ENCODE results near the gene IKZF4.
"Not testable (repeated sequence)": the region's sequence is repeated elsewhere in the genome, so short reads cannot be mapped to it uniquely, and the experiment has no call there.

IKZF4 gene

DNA sequence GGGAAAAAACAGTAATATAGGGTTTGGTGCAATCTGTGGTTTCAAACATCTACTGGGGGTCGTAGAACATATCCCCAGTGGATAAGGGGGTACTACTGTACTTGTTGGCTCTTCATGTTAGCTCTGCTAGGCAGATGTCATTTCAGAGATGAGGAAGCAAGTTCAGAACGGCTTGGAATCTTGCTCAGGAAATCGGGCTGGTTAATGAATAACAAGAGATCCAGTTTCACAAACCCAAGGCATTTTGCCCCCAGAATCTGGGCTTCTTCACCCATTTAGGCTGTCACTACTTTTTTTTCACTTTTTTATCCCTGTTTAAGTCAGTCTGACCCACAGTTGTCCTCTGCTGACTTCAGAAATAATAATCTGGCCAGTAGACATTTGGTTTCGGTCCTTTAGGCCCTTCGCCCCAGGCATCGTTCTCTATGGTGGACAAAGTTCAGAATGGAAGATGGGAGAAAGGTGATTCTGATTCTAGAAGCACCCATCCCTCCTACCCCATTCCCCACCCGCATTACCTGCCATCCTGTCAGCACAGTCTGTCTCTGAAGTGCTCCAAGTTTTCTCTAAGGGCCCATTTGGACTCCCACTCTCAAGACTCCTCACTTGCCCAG, 19.2 kb upstream of the IKZF4 start:
- TF ChIP-seq, protein P1, sequence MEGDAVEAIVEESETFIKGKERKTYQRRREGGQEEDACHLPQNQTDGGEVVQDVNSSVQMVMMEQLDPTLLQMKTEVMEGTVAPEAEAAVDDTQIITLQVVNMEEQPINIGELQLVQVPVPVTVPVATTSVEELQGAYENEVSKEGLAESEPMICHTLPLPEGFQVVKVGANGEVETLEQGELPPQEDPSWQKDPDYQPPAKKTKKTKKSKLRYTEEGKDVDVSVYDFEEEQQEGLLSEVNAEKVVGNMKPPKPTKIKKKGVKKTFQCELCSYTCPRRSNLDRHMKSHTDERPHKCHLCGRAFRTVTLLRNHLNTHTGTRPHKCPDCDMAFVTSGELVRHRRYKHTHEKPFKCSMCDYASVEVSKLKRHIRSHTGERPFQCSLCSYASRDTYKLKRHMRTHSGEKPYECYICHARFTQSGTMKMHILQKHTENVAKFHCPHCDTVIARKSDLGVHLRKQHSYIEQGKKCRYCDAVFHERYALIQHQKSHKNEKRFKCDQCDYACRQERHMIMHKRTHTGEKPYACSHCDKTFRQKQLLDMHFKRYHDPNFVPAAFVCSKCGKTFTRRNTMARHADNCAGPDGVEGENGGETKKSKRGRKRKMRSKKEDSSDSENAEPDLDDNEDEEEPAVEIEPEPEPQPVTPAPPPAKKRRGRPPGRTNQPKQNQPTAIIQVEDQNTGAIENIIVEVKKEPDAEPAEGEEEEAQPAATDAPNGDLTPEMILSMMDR (IDR thresholded peaks at IDR 0.05; ENCODE audit: low read depth, low read length, poor library complexity, severe bottlenecking) = no peak
- no peak for TF ChIP-seq EZH2phosphoT487 (IDR thresholded peaks at IDR 0.05; ENCODE audit: borderline replicate concordance, low read length)
- Histone ChIP-seq H3K9me2 (replicated peaks; ENCODE audit: control insufficient read depth, low read length) (no peaks in the 10 kb centered on the region), H3K27ac (ENCODE audit: low read depth, low read length) (no peak overlapping the region), H3K4me1 (ENCODE audit: control insufficient read depth, low read length) (peaks cover 7% of the 10 kb centered on the region), H3K36me3 (ENCODE audit: control insufficient read depth, low read length) (no peaks in the 10 kb centered on the region), H3F3A (ENCODE audit: control insufficient read depth, insufficient read depth) (peaks cover 5% of the 10 kb centered on the region; the same call in 1 of the 2 replicates), H3K4me2 (ENCODE audit: low read length) (no peak overlapping the region), H3K9me3 (ENCODE audit: control insufficient read depth, insufficient read depth, low read length) (no peaks in the 10 kb centered on the region), H3K4me3 (ENCODE audit: low read length) (no peak overlapping the region), H3K27me3 (ENCODE audit: control insufficient read depth, low read length) (peaks cover 13% of the 10 kb centered on the region), H3K79me2 (ENCODE audit: control insufficient read depth, low read length) (no peaks in the 10 kb centered on the region), H4K20me1 (ENCODE audit: control insufficient read depth, insufficient read depth, low read depth, low read length) (no peaks in the 10 kb centered on the region)

DNA sequence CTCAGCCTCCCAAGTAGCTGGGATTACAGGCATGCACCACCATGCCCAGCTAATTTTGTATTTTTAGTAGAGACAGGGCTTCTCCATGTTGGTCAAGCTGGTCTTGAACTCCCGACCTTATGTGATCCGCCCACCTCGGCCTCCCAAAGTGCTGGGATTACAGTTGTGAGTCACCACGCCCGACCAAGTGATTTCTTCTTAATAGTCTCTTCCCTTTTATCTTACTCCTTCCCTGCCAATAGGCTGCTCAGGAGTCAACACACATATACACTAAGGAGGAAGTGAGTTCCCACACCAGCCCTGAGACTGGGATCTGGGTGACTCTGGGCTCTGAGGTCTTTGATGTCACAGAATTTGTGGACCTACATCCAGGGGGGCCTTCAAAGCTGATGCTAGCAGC, 17.5 kb upstream of the IKZF4 start:
- not testable (repeated sequence) for H3F3A ChIP-seq (ENCODE audit: control insufficient read depth, insufficient read depth); H3K9me2 ChIP-seq (replicated peaks; ENCODE audit: control insufficient read depth, low read length); H3K36me3 ChIP-seq (ENCODE audit: control insufficient read depth, low read length); H3K4me3 ChIP-seq (ENCODE audit: low read length); H3K27ac ChIP-seq (ENCODE audit: low read depth, low read length); H3K4me2 ChIP-seq (ENCODE audit: low read length); H3K79me2 ChIP-seq (ENCODE audit: control insufficient read depth, low read length); H4K20me1 ChIP-seq (ENCODE audit: control insufficient read depth, insufficient read depth, low read depth, low read length); H3K27me3 ChIP-seq (ENCODE audit: control insufficient read depth, low read length); H3K9me3 ChIP-seq (ENCODE audit: control insufficient read depth, insufficient read depth, low read length)
- H3K4me1 ChIP-seq (ENCODE audit: control insufficient read depth, low read length) = peaks cover 10% of the 10 kb centered on the region

DNA sequence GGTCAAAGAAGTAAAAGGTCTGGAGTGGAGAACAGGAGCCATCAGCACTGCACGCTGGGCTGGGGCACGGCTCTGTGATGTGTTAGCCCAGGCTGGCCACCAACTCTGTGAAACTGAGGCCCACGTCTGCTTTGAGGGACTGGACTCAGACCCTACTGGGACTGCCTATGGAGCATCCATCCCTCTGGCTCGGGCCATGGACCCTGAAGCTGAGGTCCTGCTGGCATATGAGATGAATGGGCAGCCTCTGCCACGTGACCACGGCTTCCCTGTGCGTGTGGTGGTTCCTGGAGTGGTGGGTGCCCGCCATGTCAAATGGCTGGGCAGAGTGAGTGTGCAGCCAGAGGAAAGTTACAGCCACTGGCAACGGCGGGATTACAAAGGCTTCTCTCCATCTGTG, 16.6 kb upstream of the IKZF4 start:
- Histone ChIP-seq H3K9me3 (ENCODE audit: control insufficient read depth, insufficient read depth, low read length) (no peaks in the 10 kb centered on the region), H3K9me2 (replicated peaks; ENCODE audit: control insufficient read depth, low read length) (no peaks in the 10 kb centered on the region), H3K4me3 (ENCODE audit: low read length) (no peak overlapping the region), H3K79me2 (ENCODE audit: control insufficient read depth, low read length) (0 out of 2 replicates have a peak, but pooled peaks cover 3% of the 10 kb centered on the region), H4K20me1 (ENCODE audit: control insufficient read depth, insufficient read depth, low read depth, low read length) (no peaks in the 10 kb centered on the region), H3K4me1 (ENCODE audit: control insufficient read depth, low read length) (peaks cover 10% of the 10 kb centered on the region), H3K36me3 (ENCODE audit: control insufficient read depth, low read length) (no peaks in the 10 kb centered on the region), H3F3A (ENCODE audit: control insufficient read depth, insufficient read depth) (peaks cover 5% of the 10 kb centered on the region; the same call in 1 of the 2 replicates), H3K4me2 (ENCODE audit: low read length) (no peak overlapping the region), H3K27ac (ENCODE audit: low read depth, low read length) (no peak overlapping the region), H3K27me3 (ENCODE audit: control insufficient read depth, low read length) (no peaks in the 10 kb centered on the region)
- no peak for TF ChIP-seq EZH2phosphoT487 (IDR thresholded peaks at IDR 0.05; ENCODE audit: borderline replicate concordance, low read length)

DNA sequence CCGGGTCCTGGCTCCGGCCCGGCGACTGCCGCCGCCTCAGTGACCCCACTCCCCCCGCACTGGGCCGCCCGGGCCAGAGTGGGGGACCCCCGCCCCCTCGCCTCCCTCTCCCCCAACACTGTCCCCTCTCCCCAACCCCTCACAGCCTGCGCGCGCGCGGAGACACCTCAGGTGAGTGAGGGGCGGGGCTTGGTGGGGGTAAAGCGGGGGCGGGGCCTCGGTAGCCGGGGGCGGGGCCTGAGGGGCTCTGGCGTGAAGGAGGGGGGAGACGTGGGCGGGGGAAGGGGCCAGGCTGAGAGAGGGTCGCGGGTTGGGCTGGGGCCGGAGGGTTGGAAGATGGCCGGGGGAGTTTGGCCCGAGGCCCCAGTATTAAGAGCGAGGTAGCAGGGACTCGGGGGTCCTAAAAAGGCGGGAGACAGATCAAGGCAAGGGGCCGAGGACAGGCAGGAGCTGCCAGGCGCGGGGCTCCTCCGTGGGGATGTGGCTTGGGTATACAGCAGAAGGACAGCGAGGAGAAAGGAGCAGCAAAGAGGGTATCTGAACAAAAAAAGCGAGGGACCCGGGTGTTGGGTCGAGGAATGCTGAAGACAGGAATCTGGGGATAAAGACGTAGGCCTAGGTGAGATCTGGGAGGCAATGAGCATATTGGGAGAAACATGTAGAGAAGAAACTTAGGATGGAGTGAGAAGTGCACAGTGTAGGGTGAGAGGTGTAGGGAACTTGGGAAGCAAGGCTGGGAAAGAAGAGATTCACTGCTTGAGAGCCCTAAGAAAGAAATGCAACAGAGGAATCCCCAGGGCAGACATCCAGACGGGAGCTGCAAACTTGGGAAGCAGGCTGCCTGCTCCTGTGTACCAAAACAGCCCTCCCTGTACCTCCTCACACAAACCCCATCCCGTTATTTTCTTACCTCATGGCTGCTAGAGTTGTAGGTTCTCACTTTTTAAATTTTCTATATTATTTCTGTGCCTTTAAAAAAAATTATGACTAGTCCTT, 13.0 kb upstream of the IKZF4 start:
- Histone ChIP-seq H3F3A (ENCODE audit: control insufficient read depth, insufficient read depth) (peaks cover 8% of the 10 kb centered on the region; the same call in 1 of the 2 replicates), H3K4me1 (ENCODE audit: control insufficient read depth, low read length) (peaks cover 10% of the 10 kb centered on the region), H3K4me2 (ENCODE audit: low read length) (peak overlapping the region; percentile 95), H3K4me3 (ENCODE audit: low read length) (peak overlapping the region; percentile 89), H3K9me3 (ENCODE audit: control insufficient read depth, insufficient read depth, low read length) (no peaks in the 10 kb centered on the region), H3K27ac (ENCODE audit: low read depth, low read length) (peak overlapping the region; percentile 36; the same call in 1 of the 2 replicates), H3K27me3 (ENCODE audit: control insufficient read depth, low read length) (no peaks in the 10 kb centered on the region), H3K36me3 (ENCODE audit: control insufficient read depth, low read length) (no peaks in the 10 kb centered on the region), H3K9me2 (replicated peaks; ENCODE audit: control insufficient read depth, low read length) (no peaks in the 10 kb centered on the region), H3K79me2 (ENCODE audit: control insufficient read depth, low read length) (0 out of 2 replicates have a peak, but pooled peaks cover 3% of the 10 kb centered on the region), H4K20me1 (ENCODE audit: control insufficient read depth, insufficient read depth, low read depth, low read length) (no peaks in the 10 kb centered on the region)
- TF ChIP-seq EZH2phosphoT487 (IDR thresholded peaks at IDR 0.05; ENCODE audit: borderline replicate concordance, low read length) = no peak
- TF ChIP-seq, protein P1 (IDR thresholded peaks at IDR 0.05; ENCODE audit: low read depth, low read length, poor library complexity, severe bottlenecking) = no peak

All from DOHH2 (cell line).